ENCODE data around the gene HS1BP3. TPM values are rescaled to one million over a fixed set of nuclear protein-coding genes. Genes with fewer than 3 reads are reported as not detected.

HS1BP3 gene
- polyA plus RNA-seq, 2 of the 4 experiments (the other 2 are of a cell fraction) = 12.4 to 23.5 TPM

Other genes with a start within 250 kb of the HS1BP3 start
- 110 and 157 TPM in 2 replicates for gene RHOB, start 204.0 kb downstream of the HS1BP3 start, polyA plus RNA-seq (2011; rRNA removed)
- 84.5 to 99.9 TPM (median 87.1 TPM) in 3 replicates for gene RHOB, start 204.0 kb downstream of the HS1BP3 start, polyA plus RNA-seq (2017; fragmentation: RNase III; extraction: RNeasy Plus Mini Kit Qiagen cat#74134 plus additional on column Dnase treatment)
- gene GDF7, start 16.0 kb upstream of the HS1BP3 start, polyA plus RNA-seq (2011; rRNA removed) = 0.05 and 0.09 TPM in 2 replicates
- gene GDF7, start 16.0 kb upstream of the HS1BP3 start, polyA plus RNA-seq (2017; fragmentation: RNase III; extraction: RNeasy Plus Mini Kit Qiagen cat#74134 plus additional on column Dnase treatment) = 0.03 TPM in 3 replicates
- 42.4 and 53.6 TPM in 2 replicates for gene LDAH, start 172.0 kb upstream of the HS1BP3 start, polyA plus RNA-seq (2011; rRNA removed)
- gene LDAH, start 172.0 kb upstream of the HS1BP3 start, polyA plus RNA-seq (2017; fragmentation: RNase III; extraction: RNeasy Plus Mini Kit Qiagen cat#74134 plus additional on column Dnase treatment) = 27.4 to 31.0 TPM (median 29.6 TPM) in 3 replicates

Data from A549 (cell line).